B cell (primary cell): ENCODE data around the gene RABL6.

Experiments used
- CTCF ChIP-seq: fragments of 200-600 bp; IDR thresholded peaks from one replicate; pipeline ENCODE4 v1.8.0; 2022; ENCODE audit warnings: antibody characterized with exemption, mild to moderate bottlenecking
- EZH2 ChIP-seq: IDR thresholded peaks from 2 replicates; pipeline ENCODE4 v1.6.1; 2012; ENCODE audit warnings: borderline replicate concordance, low read depth, mild to moderate bottlenecking, moderate library complexity, low read length; ENCODE audit not compliant: insufficient read depth, poor library complexity, severe bottlenecking

GRCh38 chr9:136762915-136763648 lies 44.7 kb upstream of the RABL6 start:
- TF ChIP-seq EZH2 (no peak), CTCF (no peak)
